HG02938 (cell line): ENCODE measurements around the gene THRA.
"Not testable (repeated sequence)": the region's sequence is repeated elsewhere in the genome, so short reads cannot be mapped to it uniquely, and the experiment has no call there.

Experiments
- ATAC-seq: cut with Tn5 transposase; IDR thresholded peaks from one replicate; pipeline ENCODE4 v1.9.1; 2021; ENCODE audit warnings: mild to moderate bottlenecking, moderate library complexity; ENCODE audit not compliant: unreplicated experiment

The THRA gene

DNA sequence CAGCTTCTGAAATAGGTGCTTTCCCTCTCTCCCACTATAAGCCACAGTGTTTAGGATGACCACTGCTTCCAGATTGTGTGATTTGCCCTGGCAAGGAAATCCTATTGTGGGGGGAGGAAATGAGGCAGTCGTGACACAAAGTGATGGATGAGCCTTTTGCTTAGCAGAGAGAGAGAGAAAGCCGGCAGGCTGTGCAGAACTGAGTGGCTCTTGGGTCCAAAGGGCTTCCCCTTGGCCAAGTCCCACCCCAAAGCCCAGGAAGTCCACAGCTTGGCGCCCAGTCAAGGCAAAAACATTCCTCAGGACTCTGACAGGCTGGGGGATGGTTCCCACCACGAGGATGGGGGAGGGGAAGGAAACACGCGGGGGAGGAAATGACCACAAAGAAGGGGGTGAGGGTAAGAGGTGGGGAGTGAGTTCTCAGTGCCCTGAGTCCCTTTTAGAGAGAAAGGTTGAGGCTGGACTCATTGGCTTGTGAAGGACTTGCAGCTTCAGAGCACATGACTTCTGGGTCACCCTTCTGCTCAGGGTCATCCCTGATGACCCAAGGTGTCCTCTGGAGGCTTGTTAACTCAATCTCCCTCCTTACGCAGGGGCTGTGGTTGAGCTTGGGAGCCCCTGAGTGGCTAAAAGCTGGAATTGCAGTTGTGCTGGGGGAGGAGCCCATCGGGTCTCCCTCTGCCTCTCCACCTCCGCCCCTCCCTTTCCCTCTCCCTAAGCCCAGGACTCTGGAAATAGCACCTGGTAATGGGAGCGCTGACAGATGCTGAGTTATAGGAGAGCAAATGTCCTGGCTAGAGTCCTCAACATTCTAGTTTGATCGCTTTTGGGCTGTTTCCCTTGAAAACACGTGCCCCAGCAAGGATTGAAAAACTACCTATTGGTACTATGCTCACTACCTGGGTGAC lies 48.7 kb downstream of the THRA start:
- ATAC-seq = no peak

DNA sequence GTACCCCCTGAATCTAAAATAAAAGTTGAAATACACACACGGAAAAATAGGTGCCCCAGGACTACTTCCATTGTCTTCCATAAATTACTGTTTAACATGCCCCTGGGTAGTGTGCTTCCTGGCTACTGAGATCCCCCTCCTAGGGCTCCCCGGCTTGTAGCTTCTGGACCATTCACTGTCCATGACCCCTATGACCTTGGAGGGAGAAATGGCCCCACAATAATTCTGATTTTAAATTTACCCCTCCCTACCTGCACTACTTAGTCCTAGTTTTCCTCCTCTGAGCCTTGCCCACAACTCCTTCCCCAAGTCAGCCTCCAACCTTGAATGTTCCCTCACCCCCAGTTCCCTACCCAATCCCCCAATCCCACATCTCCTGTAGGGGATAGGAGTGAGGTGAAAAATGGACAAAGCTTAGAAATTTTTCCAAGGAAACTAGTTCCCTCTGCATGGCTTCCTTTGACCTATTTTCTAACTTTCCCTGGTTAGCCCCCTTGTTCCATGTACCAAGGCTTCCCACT lies 49.5 kb downstream of the THRA start:
- ATAC-seq = no peak

DNA sequence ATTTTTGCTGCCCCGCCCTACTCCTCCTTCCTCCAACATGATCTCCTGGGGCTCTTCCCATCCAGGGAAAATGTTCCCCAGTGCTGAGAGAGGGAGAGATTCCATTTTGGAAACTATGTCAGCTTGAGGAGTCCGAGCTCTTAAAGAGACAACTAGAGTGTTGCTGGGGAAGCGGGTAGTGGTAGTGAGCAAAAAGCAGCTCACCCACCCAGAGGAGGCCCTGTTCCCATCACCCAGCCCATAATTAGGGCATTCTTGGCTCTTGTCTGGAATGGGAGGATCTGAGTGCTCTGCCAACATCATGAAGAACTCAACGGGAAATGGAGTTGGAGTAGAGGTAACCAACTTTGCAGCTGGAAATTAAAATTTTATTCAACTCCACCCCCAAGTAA lies 49.9 kb downstream of the THRA start:
- ATAC-seq = no peak

DNA sequence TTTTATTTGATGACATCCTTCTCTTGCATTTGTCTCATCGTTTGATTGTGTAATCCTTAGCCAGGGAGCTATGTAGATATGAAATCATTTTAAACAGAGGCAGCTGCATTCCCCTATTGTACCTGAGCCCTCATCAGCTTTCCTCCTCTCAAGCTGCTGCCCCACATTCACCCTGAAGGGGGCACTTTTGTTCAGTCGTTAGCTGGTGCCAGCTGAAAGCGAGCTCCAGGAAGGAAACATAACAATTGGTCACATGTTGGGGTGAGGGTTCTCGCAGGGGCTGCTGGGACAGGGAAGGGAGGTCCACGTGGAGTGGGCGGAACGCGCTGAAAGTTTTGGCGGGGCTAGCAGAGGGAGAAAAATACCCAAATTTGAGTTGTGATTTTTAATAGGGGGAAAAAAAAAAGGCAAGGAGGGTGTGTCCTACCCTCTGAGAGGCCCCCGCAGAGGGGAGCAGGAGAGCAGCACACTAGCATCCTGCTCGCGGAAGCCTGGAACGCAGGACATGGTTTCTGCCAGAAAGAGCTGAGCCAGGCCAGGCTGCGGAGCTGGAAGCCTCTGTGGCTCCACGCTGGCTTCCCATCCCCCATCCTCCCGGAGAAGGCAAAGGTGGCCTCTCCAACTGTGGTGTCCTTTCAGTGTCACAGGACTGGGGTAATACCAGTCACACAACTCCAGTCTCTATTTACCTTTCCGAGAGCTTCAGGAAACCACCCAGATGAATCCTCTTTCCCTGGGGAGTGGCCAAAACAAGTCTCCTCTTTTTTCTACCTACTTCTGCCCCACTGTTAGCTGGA lies 50.5 kb downstream of the THRA start:
- ATAC-seq = peak; percentile 65

DNA sequence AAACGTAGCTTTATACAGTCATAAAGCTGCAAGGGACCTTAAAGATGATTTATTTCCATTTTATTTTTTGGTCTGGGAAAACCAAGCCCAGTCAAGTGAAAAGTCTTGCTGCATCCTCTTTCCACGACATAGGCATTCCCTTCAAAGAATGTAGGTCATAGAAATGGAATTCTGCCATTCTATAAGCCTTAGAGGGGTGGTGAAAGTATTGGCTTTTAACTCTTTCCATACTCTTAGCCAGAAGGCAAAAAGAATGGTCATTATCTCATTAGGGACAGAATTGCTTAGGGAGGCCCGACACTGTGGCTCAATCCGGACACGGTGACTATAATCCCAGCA lies 51.1 kb downstream of the THRA start:
- ATAC-seq = no peak

DNA sequence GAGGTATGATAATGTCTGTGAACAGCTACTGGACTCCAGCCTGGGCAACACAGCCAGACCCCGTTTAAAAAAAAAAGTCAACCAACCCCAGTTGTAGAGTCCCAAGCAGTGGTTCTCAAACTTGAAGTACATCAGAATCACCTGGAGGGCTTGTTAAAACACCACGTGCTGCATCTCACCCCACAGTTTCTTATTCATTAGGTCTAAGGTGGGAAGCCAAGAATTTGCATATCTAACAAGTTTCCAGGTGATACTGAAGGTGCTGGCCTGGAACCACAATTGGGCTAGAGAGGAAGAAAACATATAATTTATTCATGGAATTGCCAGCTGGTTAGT lies 52.3 kb downstream of the THRA start:
- ATAC-seq = no peak

DNA sequence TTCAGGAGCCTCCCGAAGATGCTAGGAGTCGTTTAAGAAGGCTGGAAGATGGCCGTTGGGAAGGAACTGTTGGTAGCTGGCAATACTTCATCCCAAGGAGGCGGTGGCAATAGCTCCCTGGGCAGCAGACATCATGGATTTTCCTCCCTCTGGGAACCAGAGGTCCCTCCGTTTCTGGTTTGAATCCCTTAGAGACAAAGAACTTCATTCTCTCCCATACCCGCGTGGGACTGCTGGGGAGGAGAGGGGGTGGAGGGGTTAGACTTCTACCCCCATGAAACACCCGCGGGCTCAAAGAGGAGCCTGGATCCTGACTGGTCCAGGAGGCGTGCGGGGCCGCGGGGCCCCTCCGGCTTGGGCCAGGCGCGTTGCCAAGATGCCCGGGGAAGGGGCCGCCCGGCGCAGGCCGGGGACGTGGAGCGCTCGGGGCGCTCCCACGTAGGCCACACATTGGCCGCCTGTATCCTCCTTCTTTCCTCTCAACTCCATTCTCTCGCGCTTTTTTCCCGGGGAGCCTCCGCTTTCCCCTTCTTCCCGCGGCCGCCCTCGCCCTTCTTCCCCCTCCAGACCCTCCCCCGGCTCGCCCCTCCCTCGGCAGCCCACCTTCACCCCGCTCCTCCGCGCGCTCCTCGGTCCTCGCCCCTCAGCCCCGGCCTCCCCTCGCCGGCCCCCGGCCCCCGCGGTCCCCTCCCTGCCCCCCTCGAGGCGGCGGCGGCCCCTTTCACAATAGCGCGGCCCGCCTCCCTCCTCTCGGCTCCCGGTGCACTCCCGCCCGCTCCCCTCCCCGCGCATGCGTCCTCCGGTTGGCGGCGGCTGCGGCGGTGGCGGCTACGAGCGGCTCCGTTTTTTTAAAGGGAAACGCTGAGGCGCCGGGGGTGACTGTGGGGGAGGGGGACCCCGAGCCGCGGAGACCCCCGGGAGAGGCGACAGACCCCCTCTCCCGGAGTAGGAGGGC lies 58.7 kb downstream of the THRA start, which contains the start of gene MSL1:
Gene MSL1, plus strand, starts transcription at position 791 of the 955 bp plus-strand sequence. CDS start 642 bp downstream, outside the sequence.
- ATAC-seq = peak; percentile 36

DNA sequence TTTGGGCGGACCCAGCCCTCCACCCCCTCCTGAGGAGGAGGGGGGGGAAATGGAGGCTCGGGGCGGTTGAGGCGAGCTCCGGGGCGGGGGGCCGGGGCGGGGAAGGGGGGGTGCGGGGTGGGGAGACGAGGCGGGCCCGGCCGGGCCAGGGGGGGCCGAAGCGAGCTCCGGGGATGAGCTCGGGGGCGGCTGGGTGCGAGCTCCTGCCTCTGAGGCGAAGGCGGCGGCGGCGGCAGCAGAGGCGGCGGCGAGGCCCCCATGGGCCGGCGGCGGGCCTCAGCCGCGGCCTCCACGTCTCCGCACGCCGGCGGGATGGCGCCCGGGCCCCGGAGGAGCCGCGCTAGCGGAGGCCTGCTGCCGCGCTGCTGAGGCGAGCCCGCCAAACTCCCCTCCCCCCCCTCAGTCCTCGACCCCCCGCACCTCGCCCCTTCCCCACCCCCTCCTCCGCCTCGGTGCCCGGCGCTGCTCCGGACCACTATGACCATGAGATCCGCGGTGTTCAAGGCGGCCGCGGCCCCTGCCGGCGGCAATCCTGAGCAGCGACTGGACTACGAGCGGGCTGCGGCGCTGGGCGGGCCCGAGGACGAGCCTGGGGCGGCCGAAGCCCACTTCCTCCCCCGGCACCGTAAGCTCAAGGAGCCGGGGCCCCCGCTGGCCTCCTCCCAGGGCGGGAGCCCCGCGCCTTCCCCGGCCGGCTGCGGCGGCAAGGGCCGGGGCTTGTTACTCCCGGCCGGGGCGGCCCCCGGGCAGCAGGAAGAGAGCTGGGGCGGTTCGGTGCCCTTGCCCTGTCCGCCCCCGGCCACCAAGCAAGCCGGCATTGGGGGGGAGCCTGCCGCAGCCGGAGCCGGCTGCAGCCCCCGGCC lies 59.6 kb downstream of the THRA start:
- ATAC-seq = peak; percentile 27

DNA sequence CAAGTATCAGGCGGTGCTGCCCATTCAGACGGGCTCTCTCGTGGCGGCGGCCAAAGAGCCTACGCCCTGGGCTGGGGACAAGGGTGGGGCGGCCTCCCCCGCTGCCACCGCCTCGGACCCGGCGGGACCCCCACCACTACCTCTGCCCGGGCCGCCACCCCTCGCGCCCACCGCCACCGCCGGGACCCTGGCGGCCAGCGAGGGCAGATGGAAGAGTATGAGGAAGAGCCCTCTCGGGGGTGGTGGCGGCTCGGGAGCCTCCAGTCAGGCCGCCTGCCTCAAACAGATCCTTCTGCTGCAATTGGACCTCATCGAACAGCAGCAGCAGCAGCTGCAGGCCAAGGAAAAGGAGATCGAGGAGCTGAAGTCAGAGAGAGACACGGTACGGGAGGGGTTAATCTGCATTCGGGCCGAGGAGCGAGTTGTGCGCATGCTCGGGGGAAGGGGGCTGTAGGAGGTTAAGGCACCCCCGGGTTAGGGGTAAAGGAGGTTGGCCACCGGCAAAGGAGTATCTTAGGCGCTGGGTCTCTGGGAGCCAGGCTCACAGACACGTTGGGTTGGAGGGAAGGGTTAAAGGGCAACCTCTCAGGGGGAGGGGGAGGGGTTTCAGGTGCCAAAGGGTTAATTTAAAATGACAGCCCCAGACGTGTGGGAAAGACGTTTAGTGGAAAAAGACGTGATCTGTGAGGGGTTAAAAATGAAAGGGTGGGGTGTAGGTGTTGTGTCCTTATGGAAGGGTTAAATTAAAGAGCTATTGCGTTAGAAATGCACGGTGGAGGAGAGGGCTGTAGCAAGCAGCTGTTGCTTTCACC lies 60.4 kb downstream of the THRA start:
- no peak for ATAC-seq

DNA sequence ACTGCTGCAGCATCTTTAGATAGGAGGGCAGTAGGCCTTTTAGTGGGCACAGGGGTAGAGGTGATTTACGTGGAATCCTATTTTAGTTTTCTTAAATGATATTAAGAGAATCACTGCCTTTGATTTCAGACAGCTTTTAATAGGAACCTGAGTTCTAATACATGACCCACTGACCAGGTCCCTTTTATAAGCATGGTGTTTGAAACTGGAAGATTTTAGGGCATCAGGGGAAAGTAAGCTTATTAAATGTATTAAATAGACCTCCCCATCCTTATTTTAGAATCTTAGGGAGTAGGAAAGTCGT lies 61.0 kb downstream of the THRA start:
- no peak for ATAC-seq

DNA sequence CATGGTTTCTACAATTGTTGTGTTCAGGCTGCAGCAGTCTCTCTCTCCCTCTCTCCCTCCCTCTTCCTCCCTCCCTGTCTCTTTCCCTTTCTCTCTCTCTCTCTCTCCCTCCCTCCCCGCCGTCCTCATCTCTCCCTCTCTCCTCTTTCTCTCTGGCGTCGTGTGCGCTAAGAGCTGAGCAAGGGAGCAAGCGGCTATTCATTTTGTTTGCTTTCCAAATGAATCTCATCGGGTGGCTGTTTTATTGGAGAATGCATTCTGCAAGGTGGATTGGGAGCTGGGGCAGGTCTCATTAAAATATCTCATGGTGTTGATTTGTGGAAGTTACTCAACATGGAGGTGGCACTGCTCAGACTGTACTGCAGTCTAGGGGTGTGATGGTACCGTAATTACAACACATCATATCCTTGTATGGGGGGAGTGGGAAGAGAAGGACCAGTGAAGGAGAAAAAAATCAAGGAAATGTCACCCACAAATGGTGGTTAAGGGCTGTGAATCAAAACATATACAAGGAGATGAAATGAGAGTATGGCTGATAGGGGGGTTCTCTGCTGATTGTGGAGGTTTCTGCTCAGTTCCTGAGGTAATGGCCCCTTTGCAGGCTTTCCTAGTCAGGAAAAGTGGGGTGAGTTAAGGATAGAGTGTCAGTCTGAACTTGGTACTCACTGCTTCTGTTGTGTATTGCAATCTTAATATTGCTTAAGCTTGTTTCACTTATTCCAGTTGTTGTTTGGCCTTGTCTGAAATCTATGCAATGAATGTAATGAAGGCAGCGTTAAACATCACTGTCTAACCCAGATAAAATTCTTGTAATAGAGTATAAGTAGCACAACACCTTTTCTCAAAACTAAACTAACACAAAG lies 61.7 kb downstream of the THRA start:
- ATAC-seq = no peak

DNA sequence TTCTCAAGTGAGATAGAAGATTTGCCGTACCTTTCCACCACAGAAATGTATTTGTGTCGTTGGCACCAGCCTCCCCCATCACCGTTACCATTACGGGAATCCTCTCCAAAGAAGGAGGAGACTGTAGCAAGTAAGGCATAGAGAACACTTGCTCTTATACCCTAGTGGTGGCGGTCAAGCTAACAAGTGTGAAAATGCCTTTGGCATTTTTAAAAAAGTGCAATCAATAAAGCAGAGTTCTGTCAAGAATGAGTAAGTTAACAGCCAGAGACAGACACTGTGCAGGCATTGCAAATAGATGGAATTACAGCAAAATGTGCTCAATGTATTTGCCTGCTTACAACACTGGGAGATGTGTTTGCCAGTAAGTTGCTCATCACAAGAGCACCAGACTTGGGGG lies 66.7 kb downstream of the THRA start:
- ATAC-seq = no peak

DNA sequence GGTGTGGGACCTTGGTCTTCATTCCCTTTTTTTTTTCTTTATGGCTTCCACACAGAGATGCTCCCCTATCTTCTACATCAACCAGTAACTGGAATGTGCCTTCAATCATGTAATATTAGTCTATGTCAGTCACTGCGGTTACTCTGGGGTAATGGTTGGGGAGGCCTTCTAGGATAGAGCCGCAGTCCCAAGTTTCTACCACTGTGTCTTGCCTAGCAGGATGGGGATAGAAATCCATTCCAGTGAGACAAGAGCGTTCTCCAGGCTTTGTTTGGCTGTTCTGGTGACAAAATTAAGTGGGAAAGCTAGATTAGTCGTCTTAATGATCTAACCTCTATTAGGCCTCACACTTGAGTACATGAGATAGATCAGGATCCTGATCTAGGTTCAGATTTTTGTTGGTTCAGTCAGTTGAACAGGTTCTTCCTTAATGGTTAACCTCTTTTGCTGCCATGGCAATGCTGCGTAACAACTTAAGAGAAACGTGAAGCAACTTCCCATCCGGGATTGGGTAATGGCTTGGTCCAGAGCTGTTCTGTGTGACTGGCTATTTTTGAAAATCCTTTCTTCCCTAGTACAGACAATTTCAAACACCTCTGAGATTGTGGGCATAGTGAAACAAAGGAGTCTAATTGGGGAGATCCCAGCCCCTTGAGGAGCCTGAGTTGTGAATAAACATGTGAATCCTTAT lies 67.7 kb downstream of the THRA start:
- no peak for ATAC-seq

DNA sequence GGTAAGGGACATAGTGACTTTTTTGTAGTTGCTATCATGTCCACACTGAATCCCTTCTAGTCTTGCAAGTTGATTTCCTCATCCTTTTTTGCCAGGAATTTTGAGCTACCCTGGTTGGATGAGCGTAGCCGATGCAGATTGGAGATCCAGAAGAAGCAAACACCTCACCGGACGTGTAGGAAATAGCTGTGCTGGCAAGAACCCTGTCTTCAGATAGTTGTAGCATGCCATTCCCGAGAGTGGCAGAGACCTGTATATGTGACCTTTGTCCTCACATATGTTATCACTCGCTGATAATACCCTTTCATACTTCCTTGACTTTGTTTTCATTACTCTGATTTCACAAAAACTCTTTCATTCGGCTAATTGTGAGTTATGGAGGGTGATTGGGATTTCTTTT lies 71.4 kb downstream of the THRA start:
- no peak for ATAC-seq

DNA sequence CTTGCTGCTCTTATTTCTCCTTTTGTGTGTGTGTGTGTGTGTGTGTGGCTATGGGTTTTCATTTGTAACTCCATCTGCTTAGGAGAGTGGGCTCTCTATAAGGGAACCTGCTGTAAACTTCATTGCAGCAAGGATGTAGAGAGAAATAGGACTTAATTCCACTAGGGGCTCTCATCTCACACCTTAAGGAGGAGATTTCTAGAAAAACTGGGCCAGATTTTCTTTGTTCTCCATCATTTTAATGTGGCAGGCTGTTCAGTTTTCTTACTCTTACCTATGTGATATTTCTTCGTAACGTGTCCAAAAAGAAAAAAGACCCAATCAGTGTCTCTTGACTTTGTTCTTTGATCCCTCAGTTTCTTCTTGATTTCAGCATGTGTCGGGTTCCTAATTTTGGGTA lies 73.1 kb downstream of the THRA start:
- no peak for ATAC-seq

DNA sequence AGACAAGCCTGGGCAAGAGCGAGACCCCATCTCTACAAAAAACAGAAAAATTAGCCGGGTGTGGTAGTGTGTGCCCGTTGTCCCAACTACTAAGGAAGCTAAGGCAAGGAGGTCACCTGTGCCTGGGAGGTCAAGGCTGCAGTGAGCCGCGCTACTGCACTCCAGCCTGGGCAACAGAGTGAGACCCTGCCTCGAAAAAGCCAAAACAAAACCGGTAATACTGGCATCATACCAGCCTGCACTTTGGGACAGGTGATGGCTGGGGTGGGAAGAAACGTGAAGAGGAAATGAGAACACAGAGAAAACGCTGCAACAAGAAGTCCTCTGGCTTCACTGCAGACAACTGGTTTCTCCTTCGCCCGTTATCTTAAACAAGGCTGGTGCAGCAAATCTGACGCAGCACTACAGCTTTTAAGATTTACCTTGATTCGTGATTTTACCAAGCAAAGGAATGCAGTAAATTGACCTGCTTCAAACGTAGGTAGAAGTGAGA lies 76.8 kb downstream of the THRA start:
- ATAC-seq = peak; percentile 1

DNA sequence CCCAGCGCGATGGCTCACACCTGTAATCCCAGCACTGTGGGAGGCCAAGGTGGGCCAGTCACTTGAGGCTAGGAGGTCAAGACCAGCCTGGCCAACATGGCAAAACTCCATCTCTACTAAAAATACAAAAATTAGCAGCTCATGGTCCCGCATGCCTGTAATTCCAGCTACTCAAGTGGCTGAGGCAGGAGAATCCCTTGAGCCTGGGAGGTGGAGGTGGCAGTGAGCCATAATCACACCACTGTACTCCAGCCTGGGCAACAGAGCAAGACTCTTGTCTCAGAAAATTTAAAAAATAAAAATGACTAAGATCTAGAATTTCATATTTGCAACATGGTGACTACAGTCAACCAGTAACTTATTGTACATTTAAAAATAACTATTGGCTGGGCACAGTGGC lies 80.4 kb downstream of the THRA start:
- not testable (repeated sequence) for ATAC-seq
